Measurements from ENCODE around the gene STUM.

DNA sequence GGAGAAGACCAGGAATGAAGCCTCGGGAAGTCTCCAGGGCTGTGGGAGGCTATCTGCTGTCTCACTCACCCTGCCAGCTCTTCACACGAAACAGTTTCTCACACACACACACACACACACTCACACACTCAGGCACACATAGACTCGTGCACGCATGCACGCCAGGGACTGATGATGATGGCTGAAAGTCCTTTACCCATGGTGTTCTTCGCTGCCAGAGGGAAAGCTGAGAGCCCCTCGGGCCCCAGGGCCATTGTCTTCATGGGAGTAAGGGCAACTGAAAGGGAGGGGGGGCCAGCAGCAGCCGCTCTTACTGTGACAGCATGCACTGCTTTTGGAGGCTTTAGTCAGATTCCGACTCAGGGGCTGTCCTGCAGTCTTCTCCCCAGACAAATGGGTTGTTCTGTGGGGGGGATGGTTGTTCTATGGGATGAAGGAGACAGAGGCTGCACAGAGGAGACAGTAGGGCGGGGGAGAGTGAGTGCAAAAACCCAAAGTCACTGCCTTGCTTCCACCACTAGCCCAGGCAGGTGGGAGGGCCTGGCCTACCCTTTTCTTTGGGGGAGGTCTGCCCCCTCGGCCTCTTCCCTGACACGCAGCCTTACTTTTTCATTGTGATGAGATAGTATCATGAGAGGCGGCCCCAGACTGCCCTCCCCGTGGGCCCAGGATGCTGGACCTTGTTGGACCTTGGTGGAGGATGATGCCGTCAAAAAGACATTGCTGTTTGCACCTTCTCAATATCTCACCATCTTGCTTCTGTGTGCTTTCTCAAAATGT is 29.0 kb downstream of the STUM start:
- TF ChIP-seq, protein P1, sequence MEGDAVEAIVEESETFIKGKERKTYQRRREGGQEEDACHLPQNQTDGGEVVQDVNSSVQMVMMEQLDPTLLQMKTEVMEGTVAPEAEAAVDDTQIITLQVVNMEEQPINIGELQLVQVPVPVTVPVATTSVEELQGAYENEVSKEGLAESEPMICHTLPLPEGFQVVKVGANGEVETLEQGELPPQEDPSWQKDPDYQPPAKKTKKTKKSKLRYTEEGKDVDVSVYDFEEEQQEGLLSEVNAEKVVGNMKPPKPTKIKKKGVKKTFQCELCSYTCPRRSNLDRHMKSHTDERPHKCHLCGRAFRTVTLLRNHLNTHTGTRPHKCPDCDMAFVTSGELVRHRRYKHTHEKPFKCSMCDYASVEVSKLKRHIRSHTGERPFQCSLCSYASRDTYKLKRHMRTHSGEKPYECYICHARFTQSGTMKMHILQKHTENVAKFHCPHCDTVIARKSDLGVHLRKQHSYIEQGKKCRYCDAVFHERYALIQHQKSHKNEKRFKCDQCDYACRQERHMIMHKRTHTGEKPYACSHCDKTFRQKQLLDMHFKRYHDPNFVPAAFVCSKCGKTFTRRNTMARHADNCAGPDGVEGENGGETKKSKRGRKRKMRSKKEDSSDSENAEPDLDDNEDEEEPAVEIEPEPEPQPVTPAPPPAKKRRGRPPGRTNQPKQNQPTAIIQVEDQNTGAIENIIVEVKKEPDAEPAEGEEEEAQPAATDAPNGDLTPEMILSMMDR (IDR thresholded peaks at IDR 0.05), result no peak
- no peak for TF ChIP-seq EZH2 (IDR thresholded peaks at IDR 0.05)

Measured in neural progenitor cell (in vitro differentiated cells).